Activated naive CD8-positive, alpha-beta T cell treated with anti-CD3 and anti-CD28 coated beads, Interleukin-2, amount 10 ng/mL, durations not matched to agents 7 days and 5 days (primary cell): ENCODE data around the gene FGGY. TPM values are rescaled to one million over a fixed set of nuclear protein-coding genes. Genes with fewer than 3 reads are reported as not detected.

Experiments used
- ATAC-seq: fragments of 150-1000 bp; cut with Tn5 transposase; one replicate; pipeline ENCODE4 v1.10.0; 2021; ENCODE audit warnings: low read depth, moderate library complexity
- POLR2A ChIA-PET: fragments of 350-600 bp; sonication (Branson Sonifier 250); formaldehyde crosslinking; loops from one replicate; lab custom pipeline; 2021; ENCODE audit warnings: antibody characterized with exemption; lab: Charles Lee
- DNase-seq: peaks from one replicate; pipeline ENCODE4 v3.0.0; 2021
- H3K27ac Mint-ChIP-seq: one replicate; pipeline ENCODE4 v1.8.0; 2022; ENCODE audit warnings: mild to moderate bottlenecking, mixed read lengths
- H3K27me3 Mint-ChIP-seq: one replicate; pipeline ENCODE4 v1.8.0; 2022; ENCODE audit warnings: mild to moderate bottlenecking, moderate library complexity, mixed read lengths
- H3K36me3 Mint-ChIP-seq: one replicate; pipeline ENCODE4 v1.8.0; 2021; ENCODE audit warnings: mild to moderate bottlenecking, mixed read lengths
- H3K4me1 Mint-ChIP-seq: one replicate; pipeline ENCODE4 v1.8.0; 2021; ENCODE audit warnings: mixed read lengths
- H3K4me3 Mint-ChIP-seq: one replicate; pipeline ENCODE4 v1.8.0; 2022; ENCODE audit warnings: mild to moderate bottlenecking, moderate library complexity, mixed read lengths
- H3K9me3 Mint-ChIP-seq: one replicate; pipeline ENCODE4 v1.8.0; 2021; ENCODE audit warnings: mixed read lengths
- total RNA-seq, 2 experiments: library from RNA; stranded (reverse); gene quantifications; one replicate each; pipeline ENCODE4 v1.2.3, GENCODE V29; 2021

The FGGY gene
- total RNA-seq, 2 experiments from 2014 or later: 10.1 to 11.7 TPM

GRCh38 chr1:59678493-59679228 is 381.8 kb downstream of the FGGY start:
- ATAC-seq: no peak
- H3K36me3 Mint-ChIP-seq: peaks cover 4% of the 10 kb centered on the region
- no peak for DNase-seq

GRCh38 chr1:59680044-59680443 is 383.1 kb downstream of the FGGY start:
- no peak overlapping the region for H3K4me3 Mint-ChIP-seq
- no peak for ATAC-seq
- H3K27ac Mint-ChIP-seq: no peak overlapping the region
- DNase-seq: no peak
- peaks cover 3% of the 10 kb centered on the region for H3K4me1 Mint-ChIP-seq
- H3K9me3 Mint-ChIP-seq: no peaks in the 10 kb centered on the region
- peaks cover 4% of the 10 kb centered on the region for H3K36me3 Mint-ChIP-seq
- no peaks in the 10 kb centered on the region for H3K27me3 Mint-ChIP-seq
- POLR2A ChIA-PET: no interaction called here

More at GRCh38 chr1:59678493-59679228, 381.8 kb downstream of the FGGY start:
- no peaks in the 10 kb centered on the region for H3K27me3 Mint-ChIP-seq
- peaks cover 7% of the 10 kb centered on the region for H3K4me1 Mint-ChIP-seq
- H3K4me3 Mint-ChIP-seq: no peak overlapping the region
- H3K27ac Mint-ChIP-seq: no peak overlapping the region
- H3K9me3 Mint-ChIP-seq: no peaks in the 10 kb centered on the region
- POLR2A ChIA-PET: no interaction called here

- peaks cover 3% of the 10 kb centered on the region for H3K4me1 Mint-ChIP-seq
- H3K4me3 Mint-ChIP-seq: no peak overlapping the region
- ATAC-seq (no peak), DNase-seq (no peak)
- H3K27me3 Mint-ChIP-seq: no peaks in the 10 kb centered on the region
- H3K36me3 Mint-ChIP-seq: peaks cover 4% of the 10 kb centered on the region
- no peak overlapping the region for H3K27ac Mint-ChIP-seq
- H3K9me3 Mint-ChIP-seq: no peaks in the 10 kb centered on the region
- POLR2A ChIA-PET: no interaction called here
Measured at GRCh38 chr1:59682396-59683080, 385.6 kb downstream of the FGGY start.

GRCh38 chr1:59683197-59683596 is 386.3 kb downstream of the FGGY start:
- DNase-seq (no peak), ATAC-seq (no peak)
- no peaks in the 10 kb centered on the region for H3K27me3 Mint-ChIP-seq
- POLR2A ChIA-PET: no interaction called here
- H3K4me1 Mint-ChIP-seq: peaks cover 3% of the 10 kb centered on the region
- H3K4me3 Mint-ChIP-seq: no peak overlapping the region
- no peaks in the 10 kb centered on the region for H3K9me3 Mint-ChIP-seq
- peaks cover 3% of the 10 kb centered on the region for H3K36me3 Mint-ChIP-seq
- H3K27ac Mint-ChIP-seq: no peak overlapping the region

GRCh38 chr1:59684698-59685097 is 387.8 kb downstream of the FGGY start:
- POLR2A ChIA-PET: no interaction called here
- Mint-ChIP-seq H3K27me3 (no peaks in the 10 kb centered on the region), H3K9me3 (no peaks in the 10 kb centered on the region), H3K36me3 (no peaks in the 10 kb centered on the region), H3K4me3 (no peak overlapping the region), H3K4me1 (no peaks in the 10 kb centered on the region), H3K27ac (no peak overlapping the region)
- DNase-seq (no peak), ATAC-seq (no peak)

- Mint-ChIP-seq H3K36me3 (no peaks in the 10 kb centered on the region), H3K4me1 (no peaks in the 10 kb centered on the region), H3K9me3 (no peaks in the 10 kb centered on the region), H3K27ac (no peak overlapping the region), H3K4me3 (no peak overlapping the region), H3K27me3 (no peaks in the 10 kb centered on the region)
- no peak for DNase-seq
- POLR2A ChIA-PET: no interaction called here
- ATAC-seq: no peak
Measured at GRCh38 chr1:59685101-59685500, 388.2 kb downstream of the FGGY start.

GRCh38 chr1:59685666-59686065 is 388.8 kb downstream of the FGGY start:
- no peak for DNase-seq
- Mint-ChIP-seq H3K4me1 (no peaks in the 10 kb centered on the region), H3K4me3 (no peak overlapping the region), H3K9me3 (no peaks in the 10 kb centered on the region), H3K36me3 (no peaks in the 10 kb centered on the region), H3K27me3 (no peaks in the 10 kb centered on the region), H3K27ac (no peak overlapping the region)
- POLR2A ChIA-PET: no interaction called here
- no peak for ATAC-seq

- no peaks in the 10 kb centered on the region for H3K4me1 Mint-ChIP-seq
- H3K36me3 Mint-ChIP-seq: no peaks in the 10 kb centered on the region
- ATAC-seq: no peak
- H3K4me3 Mint-ChIP-seq: no peak overlapping the region
- no peak for DNase-seq
- no peaks in the 10 kb centered on the region for H3K27me3 Mint-ChIP-seq
- no peaks in the 10 kb centered on the region for H3K9me3 Mint-ChIP-seq
- POLR2A ChIA-PET: no interaction called here
- H3K27ac Mint-ChIP-seq: no peak overlapping the region
Measured at GRCh38 chr1:59686170-59686569, 389.3 kb downstream of the FGGY start.

- Mint-ChIP-seq H3K27me3 (no peaks in the 10 kb centered on the region), H3K4me1 (no peaks in the 10 kb centered on the region), H3K27ac (no peak overlapping the region), H3K4me3 (no peak overlapping the region), H3K9me3 (no peaks in the 10 kb centered on the region), H3K36me3 (no peaks in the 10 kb centered on the region)
- no peak for ATAC-seq
- POLR2A ChIA-PET: no interaction called here
- no peak for DNase-seq
Measured at GRCh38 chr1:59686574-59686973, 389.7 kb downstream of the FGGY start.

- H3K36me3 Mint-ChIP-seq: no peaks in the 10 kb centered on the region
- no peaks in the 10 kb centered on the region for H3K9me3 Mint-ChIP-seq
- DNase-seq: no peak
- no peaks in the 10 kb centered on the region for H3K4me1 Mint-ChIP-seq
- POLR2A ChIA-PET: no interaction called here
- no peak overlapping the region for H3K4me3 Mint-ChIP-seq
- no peak overlapping the region for H3K27ac Mint-ChIP-seq
- ATAC-seq: no peak
- H3K27me3 Mint-ChIP-seq: no peaks in the 10 kb centered on the region
Measured at GRCh38 chr1:59687081-59687480, 390.2 kb downstream of the FGGY start.

GRCh38 chr1:59688976-59689375 is 392.1 kb downstream of the FGGY start:
- no peak for DNase-seq
- Mint-ChIP-seq H3K36me3 (no peaks in the 10 kb centered on the region), H3K27me3 (no peaks in the 10 kb centered on the region), H3K9me3 (no peaks in the 10 kb centered on the region), H3K27ac (no peak overlapping the region), H3K4me3 (no peak overlapping the region), H3K4me1 (no peaks in the 10 kb centered on the region)
- POLR2A ChIA-PET: no interaction called here
- ATAC-seq: no peak

- POLR2A ChIA-PET: no interaction called here
- ATAC-seq (no peak), DNase-seq (no peak)
- no peak overlapping the region for H3K27ac Mint-ChIP-seq
- H3K9me3 Mint-ChIP-seq: no peaks in the 10 kb centered on the region
- no peaks in the 10 kb centered on the region for H3K36me3 Mint-ChIP-seq
- no peaks in the 10 kb centered on the region for H3K4me1 Mint-ChIP-seq
- no peak overlapping the region for H3K4me3 Mint-ChIP-seq
- H3K27me3 Mint-ChIP-seq: no peaks in the 10 kb centered on the region
Measured at GRCh38 chr1:59689730-59690129, 392.8 kb downstream of the FGGY start.

- POLR2A ChIA-PET: no interaction called here
- H3K27me3 Mint-ChIP-seq: no peaks in the 10 kb centered on the region
- H3K4me3 Mint-ChIP-seq: no peak overlapping the region
- H3K27ac Mint-ChIP-seq: no peak overlapping the region
- no peaks in the 10 kb centered on the region for H3K36me3 Mint-ChIP-seq
- H3K9me3 Mint-ChIP-seq: peaks cover 1% of the 10 kb centered on the region
- no peaks in the 10 kb centered on the region for H3K4me1 Mint-ChIP-seq
- ATAC-seq (no peak), DNase-seq (no peak)
Measured at GRCh38 chr1:59690171-59690930, 393.5 kb downstream of the FGGY start.

GRCh38 chr1:59691261-59691660 is 394.4 kb downstream of the FGGY start:
- Mint-ChIP-seq H3K27ac (no peak overlapping the region), H3K36me3 (no peaks in the 10 kb centered on the region), H3K9me3 (peaks cover 1% of the 10 kb centered on the region), H3K27me3 (no peaks in the 10 kb centered on the region), H3K4me1 (no peaks in the 10 kb centered on the region), H3K4me3 (no peak overlapping the region)
- no peak for DNase-seq
- POLR2A ChIA-PET: no interaction called here
- ATAC-seq: no peak
